Fibroblast of peridontal ligament (primary cell): ENCODE results near the gene GRIK4.

ENCODE experiments used
- DNase-seq: peaks from one replicate; pipeline ENCODE4 v3.0.0-alpha.2; 2010; ENCODE audit errors: extremely low read depth

Gene GRIK4

DNA sequence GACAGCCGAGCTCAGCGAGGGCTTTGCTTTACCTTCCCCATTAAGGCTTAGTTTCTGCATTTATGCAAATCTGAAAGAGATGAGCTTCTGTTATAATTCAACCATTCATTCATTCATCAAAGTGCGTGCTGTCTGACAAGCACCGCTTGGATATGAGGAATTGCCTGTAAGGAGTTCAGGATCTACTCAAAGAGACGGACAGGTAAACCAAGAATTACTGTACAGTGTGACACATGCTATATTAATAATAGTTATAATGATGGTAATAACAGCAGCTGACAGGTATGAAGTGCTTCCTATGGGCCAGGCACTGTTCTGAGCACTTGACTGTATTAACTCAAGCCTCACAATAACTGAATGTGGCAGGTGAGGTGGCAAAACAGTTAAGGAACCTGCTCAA lies 402.5 kb downstream of the GRIK4 start:
- DNase-seq, result no peak

GRCh38 chr11:120914601-120915000 lies 403.1 kb downstream of the GRIK4 start:
- no peak for DNase-seq

DNA sequence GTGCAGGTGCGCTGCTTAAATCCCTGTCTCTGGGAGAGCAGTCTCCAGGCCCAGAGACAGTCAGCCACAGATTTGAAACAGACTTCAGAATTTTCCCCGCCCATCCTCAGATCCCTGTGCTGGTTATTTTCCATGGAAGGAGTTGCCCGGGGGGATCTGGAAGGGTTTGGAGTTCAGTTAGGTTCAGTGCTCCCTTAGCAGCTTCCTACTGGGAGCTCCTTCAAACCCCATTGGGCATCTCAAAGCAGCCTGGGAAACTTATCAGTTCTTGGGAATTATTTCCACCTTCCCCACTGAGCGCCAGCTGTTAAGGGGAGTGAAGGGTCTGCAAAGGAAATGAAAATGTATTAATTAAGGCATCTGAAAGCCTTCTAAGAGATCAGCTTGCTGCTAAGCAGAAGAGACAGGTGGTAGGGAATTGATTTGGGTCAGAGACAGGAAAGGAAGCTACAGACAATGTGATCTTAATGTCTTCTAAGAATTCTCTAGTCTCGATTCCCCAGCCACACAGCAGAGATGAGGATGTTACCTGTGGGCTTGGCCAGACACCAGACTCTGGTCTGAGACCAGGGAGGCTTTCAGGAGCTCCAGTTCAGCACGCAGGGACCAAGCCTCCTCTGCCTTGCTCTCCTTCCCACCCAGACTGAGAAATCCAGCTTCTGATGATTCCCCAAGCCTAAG lies 406.2 kb downstream of the GRIK4 start:
- DNase-seq, result no peak

DNA sequence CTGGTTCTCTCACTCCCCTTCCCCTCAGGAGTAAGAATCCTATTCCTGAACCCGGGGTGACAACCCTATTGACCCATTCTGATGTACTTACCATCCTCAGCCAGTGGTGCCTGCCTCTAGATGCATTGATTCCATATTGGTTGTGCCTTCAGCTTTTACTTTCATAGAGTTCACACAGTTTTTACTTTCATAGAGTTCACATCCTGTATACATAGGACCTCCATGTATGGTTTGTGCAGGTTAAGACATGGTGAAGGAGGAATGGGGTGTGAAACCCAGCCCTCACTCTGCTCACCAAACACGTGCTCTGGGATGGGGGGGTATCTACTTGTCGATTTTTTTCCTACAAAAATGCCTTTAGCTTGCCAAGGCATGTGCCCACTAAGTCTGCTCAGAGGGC lies 406.7 kb downstream of the GRIK4 start:
- no peak for DNase-seq

DNA sequence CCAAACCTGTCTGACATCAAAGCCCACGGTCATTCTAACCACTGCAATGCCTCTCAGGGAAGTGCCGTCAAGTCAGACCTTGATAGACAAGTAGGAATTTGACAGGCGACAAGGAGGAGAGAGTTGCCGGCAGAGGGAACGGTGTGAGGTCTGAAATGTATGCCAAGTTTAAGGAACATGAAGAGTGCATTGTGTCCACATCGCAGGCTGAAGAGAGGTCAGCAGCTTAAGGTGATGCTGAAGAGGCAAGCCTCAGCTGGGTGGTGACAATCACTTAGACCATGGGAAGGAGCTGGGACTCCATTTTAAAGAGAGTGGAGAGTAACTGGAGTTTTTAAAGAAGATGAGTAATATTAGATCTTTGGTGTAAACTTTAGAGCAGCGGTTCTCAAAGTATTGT lies 407.5 kb downstream of the GRIK4 start:
- DNase-seq, result no peak

- no peak for DNase-seq
Measured at GRCh38 chr11:120919566-120919965, 408.0 kb downstream of the GRIK4 start.

- no peak for DNase-seq
Measured at GRCh38 chr11:120923866-120924508, 412.4 kb downstream of the GRIK4 start.

- no peak for DNase-seq
Measured at GRCh38 chr11:120925944-120926343, 414.4 kb downstream of the GRIK4 start.

GRCh38 chr11:120928627-120929026 lies 417.1 kb downstream of the GRIK4 start:
- no peak for DNase-seq

DNA sequence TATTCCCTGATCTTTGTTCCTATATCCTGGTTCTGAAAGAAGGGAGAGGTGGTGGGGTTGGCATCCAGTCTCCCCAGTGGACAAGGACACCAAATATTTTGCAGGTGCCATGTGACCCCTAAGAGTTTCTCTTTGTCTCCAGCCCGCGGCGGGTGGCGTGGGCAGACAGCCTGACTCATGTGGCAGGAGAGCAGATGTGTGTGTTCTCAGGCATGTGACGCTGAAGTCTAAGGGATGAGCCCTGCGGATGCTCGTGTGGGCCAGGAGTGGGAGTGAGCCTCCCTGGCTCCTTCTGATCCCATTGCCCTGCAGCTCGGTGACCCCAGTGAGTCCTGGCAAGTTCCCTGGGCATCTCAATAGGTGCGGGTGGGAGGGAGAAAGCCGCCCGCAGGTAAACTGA lies 417.5 kb downstream of the GRIK4 start:
- DNase-seq, result no peak

DNA sequence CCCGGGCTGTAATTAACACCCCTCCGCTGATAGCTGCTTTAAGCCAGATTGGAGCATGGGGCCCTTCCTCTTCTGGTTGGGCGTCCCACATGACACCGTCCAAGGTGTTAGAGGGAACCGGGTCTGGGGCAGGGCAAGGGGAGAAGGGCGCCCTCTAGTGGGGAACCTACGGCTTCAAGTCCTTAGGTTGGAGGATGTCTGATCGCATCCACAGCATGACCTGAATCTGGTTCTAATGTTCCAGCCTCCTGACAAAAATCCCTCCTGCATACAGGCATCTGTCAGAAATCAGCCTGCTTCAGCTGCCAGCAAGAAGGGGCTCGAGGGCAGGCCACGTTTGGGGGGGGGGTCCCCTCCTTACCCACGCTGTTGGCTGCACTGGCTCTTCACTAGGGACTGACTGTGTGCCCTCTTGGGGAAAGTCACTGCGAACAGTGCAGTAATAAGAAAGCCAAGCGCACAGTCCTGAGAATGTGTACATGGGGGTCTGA lies 418.2 kb downstream of the GRIK4 start:
- peak; percentile 9 for DNase-seq

- DNase-seq, result no peak
Measured at GRCh38 chr11:120931057-120931779, 419.7 kb downstream of the GRIK4 start.

DNA sequence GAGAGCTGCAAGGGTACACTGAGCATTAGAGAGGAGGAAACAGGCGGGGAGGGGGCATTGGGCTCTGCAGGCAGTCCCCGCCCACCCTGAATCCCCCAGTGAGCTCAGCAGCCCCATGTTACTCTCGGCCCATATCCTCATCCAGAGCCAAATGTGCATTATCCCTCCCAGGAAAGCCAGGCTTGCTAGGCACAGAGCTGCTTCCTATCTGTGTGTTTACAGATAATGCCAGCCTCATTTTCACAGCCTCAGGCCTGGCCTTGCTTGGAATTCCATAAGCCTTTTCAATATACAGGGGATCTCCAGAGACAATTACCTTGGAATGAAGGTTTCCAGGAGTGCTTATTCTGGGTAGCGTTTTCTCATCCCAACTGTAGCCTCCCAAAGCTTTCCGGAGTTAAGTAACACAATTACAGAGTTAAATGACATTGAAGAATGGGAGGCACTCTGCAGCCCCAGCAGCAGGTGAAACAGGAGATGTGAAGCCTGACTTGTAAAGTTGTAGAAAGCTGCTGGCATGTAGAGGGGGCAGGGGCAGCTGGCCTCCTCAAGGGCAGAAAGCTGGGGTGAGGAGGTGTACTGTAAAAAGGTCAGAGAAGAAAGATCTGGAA lies 420.9 kb downstream of the GRIK4 start:
- no peak for DNase-seq

GRCh38 chr11:120936356-120936755 lies 424.8 kb downstream of the GRIK4 start:
- no peak for DNase-seq

DNA sequence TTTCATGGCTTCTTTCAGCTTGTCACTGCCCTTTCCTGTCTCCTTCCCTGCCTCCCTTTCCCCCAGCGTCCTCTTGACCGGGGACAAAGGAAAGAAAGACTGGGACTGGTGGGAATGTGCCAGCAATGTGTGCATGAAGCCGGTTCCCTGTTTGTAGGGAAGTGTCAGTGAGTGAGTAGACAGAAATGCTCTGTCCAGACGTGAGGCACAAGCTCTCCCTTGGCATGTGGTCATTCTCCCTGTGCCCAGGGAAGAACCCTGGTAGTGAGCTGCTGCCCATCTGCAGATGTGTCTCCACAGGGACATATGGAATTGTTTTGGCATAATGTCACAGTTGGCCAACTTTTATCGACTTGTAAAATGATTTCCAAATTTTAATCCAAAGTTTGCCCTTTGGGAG lies 426.0 kb downstream of the GRIK4 start:
- no peak for DNase-seq

- DNase-seq, result no peak
Measured at GRCh38 chr11:120938260-120938659, 426.7 kb downstream of the GRIK4 start.

DNA sequence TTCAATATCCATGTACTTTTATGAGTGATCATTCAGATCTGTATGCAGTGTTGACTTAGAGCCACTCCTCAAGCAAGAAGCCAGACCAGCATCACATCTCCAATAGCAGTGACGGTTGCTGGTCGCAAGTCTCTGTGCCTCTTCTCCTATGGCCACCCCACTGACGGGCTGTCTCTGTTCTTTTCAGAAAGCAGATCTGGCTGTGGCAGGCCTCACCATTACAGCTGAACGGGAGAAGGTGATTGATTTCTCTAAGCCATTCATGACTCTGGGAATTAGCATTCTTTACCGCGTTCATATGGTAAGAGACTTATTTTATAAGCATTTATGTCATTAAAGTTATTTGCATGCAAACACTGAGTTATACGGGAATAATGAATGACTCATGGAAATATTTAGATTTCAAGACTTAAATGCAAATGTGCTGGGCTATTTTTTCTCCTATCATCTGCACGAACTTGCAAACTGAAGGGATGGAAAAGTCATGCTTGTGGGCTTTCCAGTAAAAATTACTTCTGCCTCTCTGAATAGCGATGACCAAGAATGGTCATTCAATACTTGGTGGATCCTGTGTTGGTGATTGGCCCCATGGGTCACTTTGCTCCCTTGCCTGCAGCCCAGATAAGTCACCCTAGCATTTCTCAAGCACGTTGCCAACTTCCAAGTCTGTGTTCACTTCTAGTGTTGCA lies 428.8 kb downstream of the GRIK4 start:
- DNase-seq, result no peak

DNA sequence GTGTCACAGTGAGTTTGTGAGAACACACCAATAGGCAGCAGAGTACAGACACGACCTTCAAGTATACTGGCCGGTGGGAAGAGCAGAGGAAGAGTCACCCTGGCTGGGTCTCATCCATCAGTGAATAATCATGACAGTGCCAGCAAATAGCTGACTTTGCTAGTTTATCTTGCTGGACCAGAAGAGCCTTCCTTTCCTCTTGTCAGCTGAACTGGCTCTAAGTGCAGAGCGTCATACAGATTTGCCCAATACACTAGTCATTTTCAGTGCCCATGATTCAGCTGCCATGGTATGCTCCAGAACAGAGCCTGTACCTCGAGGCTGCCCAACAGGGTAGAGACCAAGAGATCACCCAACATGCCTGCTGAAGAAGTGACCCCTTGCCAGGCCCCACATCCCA lies 429.5 kb downstream of the GRIK4 start:
- DNase-seq, result no peak

GRCh38 chr11:120942701-120943100 lies 431.2 kb downstream of the GRIK4 start:
- no peak for DNase-seq

GRCh38 chr11:120945042-120945441 lies 433.5 kb downstream of the GRIK4 start:
- no peak for DNase-seq

GRCh38 chr11:120950880-120951279 lies 439.3 kb downstream of the GRIK4 start:
- DNase-seq, result no peak
